ENCODE data around the gene RANBP9. TPM values are rescaled to one million over a fixed set of nuclear protein-coding genes. Genes with fewer than 3 reads are reported as not detected.

The RANBP9 gene
- total RNA-seq, 1 donor from 2014 or later: 52.4 TPM

- intact Hi-C loops (cut with micrococcal nuclease): no loop called here
Measured at GRCh38 chr6:13655700-13656099, 55.9 kb downstream of the RANBP9 start.

GRCh38 chr6:13654496-13654895 is 57.1 kb downstream of the RANBP9 start:
- intact Hi-C loops (cut with micrococcal nuclease): no loop called here

DNA sequence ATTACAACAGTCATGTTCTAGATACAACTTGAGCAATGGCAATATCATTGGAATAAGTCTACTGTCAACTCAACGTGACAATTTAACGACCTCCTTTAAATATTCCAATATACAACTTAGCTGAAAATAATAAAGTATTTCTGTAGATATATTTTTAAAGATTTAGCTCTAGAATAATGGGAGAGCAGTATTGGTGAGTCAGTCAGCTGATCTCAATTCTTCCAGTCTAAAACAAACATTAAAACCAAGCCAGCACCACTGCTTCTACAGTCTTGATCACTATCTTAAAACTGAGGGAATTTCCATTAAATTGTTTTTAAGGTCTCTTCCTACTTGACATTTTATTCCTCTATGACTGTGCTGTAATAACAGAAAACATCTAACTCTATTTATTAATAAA is 58.3 kb downstream of the RANBP9 start:
- intact Hi-C loops (cut with micrococcal nuclease): no loop called here

DNA sequence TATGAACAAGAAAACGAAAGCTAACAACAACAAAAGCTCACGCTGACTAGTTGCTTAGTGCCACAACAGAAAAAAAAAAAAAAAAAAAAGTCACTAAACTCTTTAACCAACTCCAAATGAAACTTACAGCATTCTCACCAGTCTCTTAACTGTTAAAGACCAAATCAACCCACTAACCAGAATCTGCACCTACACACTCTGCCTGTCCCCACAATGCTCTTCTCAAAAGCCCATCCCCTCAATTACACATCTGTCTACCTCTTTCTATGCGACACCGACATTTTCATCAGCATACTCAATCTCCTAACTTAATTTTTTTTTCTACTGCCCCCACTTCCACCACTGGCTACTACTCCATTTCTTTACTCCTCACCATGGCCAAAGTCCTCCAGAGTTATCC is 62.2 kb downstream of the RANBP9 start:
- intact Hi-C loops (cut with micrococcal nuclease): no loop called here

DNA sequence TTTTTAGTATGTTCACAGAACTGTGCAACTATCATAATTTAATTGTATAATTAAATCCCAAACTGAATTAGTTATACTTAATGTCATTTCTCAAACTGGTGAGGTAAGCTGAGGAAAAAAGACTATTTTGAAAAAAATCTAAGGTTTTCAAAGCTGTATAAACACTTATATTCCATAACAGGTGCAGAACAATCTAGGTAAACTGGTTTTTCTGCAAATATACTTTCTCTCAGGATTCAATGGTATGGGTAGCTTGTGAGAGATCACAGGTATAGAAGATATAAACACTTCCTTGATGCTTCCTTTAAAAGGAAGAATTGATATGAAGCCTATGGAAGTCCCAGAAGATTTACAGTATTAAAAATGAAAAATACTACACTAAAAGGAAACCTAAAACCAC is 62.8 kb downstream of the RANBP9 start:
- intact Hi-C loops (cut with micrococcal nuclease): no loop called here

DNA sequence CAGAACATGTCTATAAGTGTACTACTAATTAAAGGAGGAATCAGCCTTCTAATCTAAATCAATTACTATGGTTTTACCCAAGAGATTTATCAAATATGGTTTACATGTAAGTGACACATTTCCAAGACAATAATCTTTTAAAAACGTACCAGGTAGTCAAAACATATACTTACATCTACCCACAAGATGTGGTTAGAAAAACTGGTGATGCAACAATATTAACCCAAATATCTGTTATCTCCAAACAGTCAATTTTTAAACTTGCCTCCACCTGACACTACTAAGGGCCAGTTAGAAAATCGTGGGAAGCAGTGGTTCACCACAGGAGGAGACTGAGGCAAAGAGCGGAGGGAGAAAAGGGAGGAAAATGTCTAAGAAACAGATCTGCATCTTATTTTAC is 68.5 kb downstream of the RANBP9 start:
- intact Hi-C loops (cut with micrococcal nuclease): no loop called here

GRCh38 chr6:13641315-13641714 is 70.3 kb downstream of the RANBP9 start:
- intact Hi-C loops (cut with micrococcal nuclease): no loop called here

DNA sequence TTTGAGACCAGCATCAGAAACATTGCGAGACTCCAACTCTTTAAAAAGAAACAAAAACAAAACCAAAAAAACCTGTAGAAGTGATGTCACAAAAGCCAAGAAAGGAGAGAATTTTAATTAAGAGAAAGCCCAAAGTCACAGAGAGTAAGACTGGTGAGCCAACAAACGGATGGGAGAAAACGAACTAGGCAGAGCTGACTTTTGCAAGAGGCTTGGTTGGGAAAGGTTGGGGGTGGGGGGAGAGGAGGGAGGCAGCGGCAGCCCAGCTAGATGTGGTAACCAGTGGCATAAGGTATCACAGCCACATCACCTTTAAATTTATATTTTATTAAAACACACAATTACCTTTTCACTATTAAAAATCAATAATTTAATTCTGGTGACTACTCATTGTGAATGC is 73.0 kb downstream of the RANBP9 start:
- intact Hi-C loops (cut with micrococcal nuclease): no loop called here

- intact Hi-C loops (cut with micrococcal nuclease): no loop called here
Measured at GRCh38 chr6:13638014-13638413, 73.6 kb downstream of the RANBP9 start.

DNA sequence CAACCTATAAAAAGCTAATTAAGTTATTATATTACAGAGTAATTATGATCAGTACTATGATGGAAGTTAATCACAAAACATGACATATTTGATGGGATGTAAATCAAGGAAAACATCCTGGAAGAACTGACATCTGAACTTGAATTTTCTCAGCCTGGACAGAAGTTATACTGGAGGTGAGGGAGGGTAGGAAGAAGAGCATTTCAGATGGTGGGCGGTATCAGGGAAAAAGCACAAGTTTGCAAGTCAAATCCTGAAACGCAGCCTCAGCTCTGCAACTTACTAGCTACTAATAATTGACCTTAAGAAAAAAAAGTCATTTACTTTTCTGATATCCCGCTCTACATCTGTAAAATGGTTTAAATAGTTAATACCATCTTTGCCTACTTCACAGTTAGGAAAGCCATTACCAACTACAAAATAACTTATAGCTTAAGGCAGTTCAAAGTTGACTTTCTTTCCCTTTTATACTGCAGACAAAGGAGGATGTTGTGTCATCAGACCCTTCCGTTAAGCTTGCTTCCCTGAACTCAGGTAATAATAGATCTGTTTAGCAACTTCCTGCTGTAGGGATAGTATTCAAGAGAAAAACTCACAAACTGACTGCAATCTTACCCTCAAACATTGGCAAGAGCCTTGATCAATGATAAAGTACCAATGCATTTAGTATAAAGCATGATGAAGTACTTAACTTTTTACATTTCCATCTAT is 75.5 kb downstream of the RANBP9 start:
- intact Hi-C loops (cut with micrococcal nuclease): no loop called here

DNA sequence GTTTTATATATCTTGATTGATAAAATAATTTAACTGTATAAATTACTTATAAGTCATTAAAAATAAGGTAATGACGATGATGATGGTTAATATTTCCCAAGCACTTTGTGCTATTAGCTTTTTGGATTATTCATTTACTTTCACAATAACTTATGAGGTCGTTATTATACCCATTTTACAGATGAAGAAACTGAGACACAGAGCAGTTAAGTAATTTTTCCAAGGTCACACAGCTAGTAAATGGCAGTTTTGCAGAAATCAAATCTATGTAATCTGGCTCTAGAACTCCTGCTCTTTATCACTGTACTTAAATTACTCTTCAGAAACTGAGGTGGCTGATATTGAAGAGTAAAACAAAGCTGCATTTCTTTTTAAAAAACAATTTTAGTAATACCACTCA is 78.3 kb downstream of the RANBP9 start:
- intact Hi-C loops (cut with micrococcal nuclease): no loop called here

DNA sequence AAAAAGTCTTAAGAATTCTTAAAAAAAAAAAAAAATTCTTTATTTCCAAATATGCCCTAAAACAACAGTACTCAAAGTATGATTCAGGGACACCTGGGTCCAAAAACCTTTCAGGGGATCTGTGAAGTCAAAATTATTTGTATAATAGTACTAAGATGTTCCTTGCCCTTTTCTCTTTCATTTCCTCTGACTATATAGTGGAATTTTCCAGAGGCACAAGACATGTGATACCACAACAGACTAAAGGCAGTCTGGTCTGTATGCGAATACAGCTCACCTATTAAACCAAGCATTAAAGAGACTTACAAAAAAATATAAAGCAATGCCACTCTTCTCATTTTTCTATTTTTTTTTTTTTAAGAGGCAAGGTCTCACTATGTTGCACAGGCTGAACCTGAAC is 81.1 kb downstream of the RANBP9 start:
- intact Hi-C loops (cut with micrococcal nuclease): no loop called here

DNA sequence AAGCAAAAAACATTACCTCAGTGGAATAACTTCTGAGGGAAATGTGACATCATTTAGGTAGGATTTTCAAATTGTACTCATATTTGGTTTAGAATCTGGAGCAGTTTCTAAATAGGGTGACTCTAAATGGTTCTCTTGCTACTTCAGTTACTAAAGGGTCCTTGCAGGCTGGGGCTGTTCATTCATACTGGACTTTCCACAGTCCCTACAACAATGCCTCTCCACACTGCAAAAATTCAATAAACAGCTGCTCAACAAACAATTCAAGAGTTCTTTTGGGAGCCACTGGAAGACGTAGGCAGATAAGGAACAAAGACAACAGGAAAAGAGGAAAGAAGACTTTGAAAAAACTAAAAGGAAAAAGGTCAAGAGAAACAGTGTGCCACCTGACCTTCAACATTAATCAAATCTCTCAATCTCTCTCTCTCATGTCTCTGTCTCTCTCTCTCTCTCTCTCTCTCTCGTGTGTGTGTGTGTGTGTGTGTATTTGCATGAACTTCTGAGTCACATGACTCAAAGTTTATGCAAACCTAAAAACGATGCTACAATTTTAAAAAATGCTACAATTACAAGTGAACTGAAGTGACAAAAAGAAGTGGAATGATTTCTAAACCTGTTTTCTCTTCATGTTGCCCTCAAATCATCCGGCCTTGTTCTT is 82.0 kb downstream of the RANBP9 start:
- intact Hi-C loops (cut with micrococcal nuclease): no loop called here

DNA sequence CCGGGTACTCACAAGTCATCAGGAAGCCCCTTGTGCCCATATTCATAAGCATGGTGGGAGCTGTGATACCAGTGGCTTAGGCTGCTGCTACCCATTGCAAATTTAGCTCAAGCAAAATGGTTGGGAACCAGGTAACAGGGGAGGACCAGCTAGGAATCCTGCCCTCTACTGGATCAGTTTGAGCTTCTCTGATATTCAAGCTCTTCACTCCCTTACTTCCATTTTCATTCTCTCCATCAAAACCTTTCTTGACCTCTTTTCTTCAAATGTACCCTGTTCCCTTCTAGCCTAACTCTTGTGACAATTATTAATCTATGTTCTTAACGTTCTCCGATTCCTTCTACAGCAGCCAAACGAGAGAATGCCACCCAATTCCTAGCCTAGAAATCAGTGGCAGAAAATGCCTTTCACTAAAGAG is 86.8 kb downstream of the RANBP9 start:
- intact Hi-C loops (cut with micrococcal nuclease): no loop called here

DNA sequence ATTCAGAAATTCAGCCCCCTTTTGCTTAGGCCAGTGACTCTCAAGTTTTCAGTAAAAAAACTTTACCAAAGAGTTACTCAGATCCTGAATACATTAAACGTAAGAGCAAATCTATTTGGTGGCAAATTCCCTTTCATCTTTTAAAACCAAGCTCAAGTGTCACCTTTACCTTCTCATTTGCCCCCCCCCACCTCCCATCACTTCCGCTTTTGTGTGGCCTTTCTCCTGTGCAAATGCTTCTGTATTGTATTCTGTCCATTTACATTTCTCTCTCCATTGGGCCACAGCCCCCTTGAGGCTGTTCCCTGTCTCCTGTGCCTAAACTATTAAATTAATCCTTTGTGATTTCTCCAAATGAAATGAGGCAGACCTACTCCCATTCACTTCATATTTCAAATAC is 94.6 kb downstream of the RANBP9 start:
- intact Hi-C loops (cut with micrococcal nuclease): no loop called here

DNA sequence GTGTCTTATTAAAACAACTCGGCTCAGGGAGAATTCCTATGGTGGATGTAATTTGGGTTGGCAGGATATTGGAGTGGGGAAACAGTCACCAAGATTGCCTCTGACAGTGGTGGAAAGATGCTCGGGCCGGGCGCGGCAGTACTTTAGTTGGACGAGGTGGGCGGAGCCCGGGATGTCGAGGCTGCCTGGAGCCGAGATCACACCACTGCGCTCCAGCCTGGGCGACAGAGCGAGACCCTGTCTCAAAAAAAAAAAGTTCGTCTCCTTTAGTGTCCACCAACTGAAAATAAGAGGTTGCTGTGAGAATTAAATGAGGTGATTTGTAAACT is 95.9 kb downstream of the RANBP9 start:
- intact Hi-C loops (cut with micrococcal nuclease): loop anchor here (1.0 to 2.0 kb wide), 6 partner anchors 41 to 287 kb away; partner anchors contain the start of genes GFOD1, MCUR1, SIRT5 and TBC1D7

- intact Hi-C loops (cut with micrococcal nuclease): loop anchor here (1.0 to 2.0 kb wide), 6 partner anchors 41 to 287 kb away; partner anchors contain the start of genes GFOD1, MCUR1, SIRT5 and TBC1D7
Measured at GRCh38 chr6:13614926-13615791, 96.5 kb downstream of the RANBP9 start, which contains the start of gene NOL7. NOL7 (plus strand) TSS chr6:13615335; CDS start chr6:13615359, 24 bp downstream.

GRCh38 chr6:13614126-13614925 is 97.3 kb downstream of the RANBP9 start:
- intact Hi-C loops (cut with micrococcal nuclease): loop anchor here (2.0 kb wide), 1 partner anchor 128 kb away; the partner anchor contains the start of gene GFOD1

DNA sequence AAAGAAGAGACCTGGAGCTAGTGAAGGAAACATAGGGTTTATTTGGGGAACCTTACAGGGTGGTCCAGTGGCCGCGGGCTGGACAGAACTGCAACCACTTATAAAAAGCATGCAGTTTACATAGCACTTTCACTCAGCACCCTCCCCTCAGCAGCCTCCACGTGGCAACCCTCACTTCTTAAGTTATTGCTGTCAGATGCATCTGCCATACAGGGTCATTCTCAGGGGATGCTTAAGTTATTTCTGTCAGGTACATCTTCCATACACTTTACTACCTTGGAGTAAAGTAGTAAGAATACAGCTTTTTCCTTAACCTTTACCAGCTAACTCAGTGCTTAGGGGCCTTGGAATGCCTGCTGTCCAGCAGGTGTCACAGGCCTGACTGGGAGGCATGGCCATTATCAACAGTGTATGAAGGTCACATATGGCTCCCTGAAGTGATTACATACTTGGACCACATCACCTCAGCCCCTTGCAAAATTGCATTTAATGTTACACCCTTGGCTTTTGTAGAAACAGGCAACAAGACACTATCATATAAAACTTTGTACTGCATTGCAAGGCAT is 98.5 kb downstream of the RANBP9 start:
- intact Hi-C loops (cut with micrococcal nuclease): no loop called here

DNA sequence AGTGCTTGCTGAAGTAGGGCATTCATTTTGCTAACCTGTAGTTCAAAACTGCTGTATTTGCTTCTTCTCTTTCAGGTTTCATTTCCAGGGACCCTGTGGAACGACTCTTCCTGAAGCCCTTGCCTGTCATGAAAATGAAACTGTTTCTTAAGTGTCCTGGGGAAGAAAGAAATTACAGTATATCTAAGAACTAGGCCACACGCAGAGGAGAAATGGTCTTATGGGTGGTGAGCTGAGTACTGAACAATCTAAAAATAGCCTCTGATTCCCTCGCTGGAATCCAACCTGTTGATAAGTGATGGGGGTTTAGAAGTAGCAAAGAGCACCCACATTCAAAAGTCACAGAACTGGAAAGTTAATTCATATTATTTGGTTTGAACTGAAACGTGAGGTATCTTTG is 99.9 kb downstream of the RANBP9 start:
- intact Hi-C loops (cut with micrococcal nuclease): no loop called here

- intact Hi-C loops (cut with micrococcal nuclease): no loop called here
Measured at GRCh38 chr6:13605634-13606033, 106.0 kb downstream of the RANBP9 start.
